ACC112 (cell line): ENCODE results near the gene POLD3.

Experiments
- H2AFZ ChIP-seq: fragments of 200-600 bp; sonication (generic); one replicate; pipeline ENCODE4 v1.6.0; 2017; ENCODE audit warnings: antibody characterized with exemption, low read length; ENCODE audit not compliant: unreplicated experiment
- H3K27ac ChIP-seq: fragments of 200-600 bp; sonication (generic); 2 replicates; pipeline ENCODE4 v1.5.1; 2014; ENCODE audit warnings: low read depth, mild to moderate bottlenecking, antibody characterized with exemption, low read length, moderate library complexity
- H3K27me3 ChIP-seq: fragments of 200-600 bp; sonication (generic); 2 replicates; pipeline ENCODE4 v1.6.1; 2014; ENCODE audit warnings: mild to moderate bottlenecking, antibody characterized with exemption, low read length, moderate library complexity, mixed read lengths; ENCODE audit not compliant: insufficient read depth
- H3K36me3 ChIP-seq: fragments of 200-600 bp; sonication (generic); 2 replicates; pipeline ENCODE4 v1.6.1; 2016; ENCODE audit warnings: mild to moderate bottlenecking, antibody characterized with exemption, low read length, moderate library complexity, mixed read lengths; ENCODE audit not compliant: insufficient read depth
- H3K4me1 ChIP-seq: fragments of 200-600 bp; sonication (generic); one replicate; pipeline ENCODE4 v1.6.1; 2016; ENCODE audit warnings: low read length, mixed read lengths; ENCODE audit not compliant: insufficient read depth, unreplicated experiment, control insufficient read depth
- H3K4me3 ChIP-seq: fragments of 200-600 bp; sonication (generic); 2 replicates; pipeline ENCODE4 v1.5.1; 2014; ENCODE audit warnings: mild to moderate bottlenecking, low read depth, low read length
- H3K79me2 ChIP-seq: fragments of 200-600 bp; sonication (generic); one replicate; pipeline ENCODE4 v1.6.0; 2016; ENCODE audit warnings: low read length; ENCODE audit not compliant: control insufficient read depth, unreplicated experiment, insufficient read depth

Gene POLD3

DNA sequence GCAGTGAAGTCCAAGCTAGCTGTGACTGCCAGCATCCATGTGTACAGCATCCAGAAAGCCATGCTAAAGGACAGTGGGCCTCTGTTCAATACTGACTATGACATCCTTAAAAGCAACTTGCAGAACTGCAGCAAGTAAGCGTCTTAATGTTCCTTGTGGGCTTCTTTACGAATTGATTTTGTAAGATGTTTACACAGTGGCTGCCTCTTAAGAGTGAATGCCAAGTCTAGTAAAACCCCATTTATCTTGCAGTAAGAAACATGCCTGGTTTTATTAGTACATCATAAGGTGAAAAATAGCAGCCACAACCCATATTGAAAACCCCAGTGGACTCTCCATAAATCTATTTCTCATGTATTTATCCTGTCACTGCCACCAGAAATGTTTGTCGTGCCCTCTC lies 20.5 kb downstream of the POLD3 start:
- Histone ChIP-seq H3K4me3 (no peak overlapping the region), H3K79me2 (no peaks in the 10 kb centered on the region), H3K27me3 (no peaks in the 10 kb centered on the region), H3K27ac (no peak overlapping the region), H3K4me1 (peaks cover 13% of the 10 kb centered on the region), H3K36me3 (peaks cover 34% of the 10 kb centered on the region), H2AFZ (no peak overlapping the region)

DNA sequence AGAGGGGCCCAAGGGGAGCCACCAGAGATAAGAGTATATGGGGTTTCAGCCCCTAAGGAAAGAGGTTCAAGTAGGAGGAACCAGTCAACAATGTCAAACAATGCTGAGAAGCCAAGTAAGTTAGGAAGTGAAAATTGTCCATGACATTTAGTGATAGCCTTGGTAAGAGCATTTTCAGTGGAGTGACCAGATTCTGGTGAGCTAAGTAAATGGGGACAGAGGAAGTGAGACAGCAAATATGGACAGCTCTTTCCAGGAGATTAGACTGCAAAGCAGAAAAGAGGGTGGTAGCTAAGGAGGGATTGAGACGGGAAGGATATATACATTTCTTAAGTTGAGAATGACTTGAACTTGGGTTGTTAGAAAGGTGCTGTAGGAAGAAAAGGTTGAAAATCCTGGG lies 22.9 kb downstream of the POLD3 start:
- no peak overlapping the region for H3K4me3 ChIP-seq
- no peaks in the 10 kb centered on the region for H3K27me3 ChIP-seq
- peaks cover 55% of the 10 kb centered on the region for H3K36me3 ChIP-seq
- H2AFZ ChIP-seq: no peak overlapping the region
- peaks cover 17% of the 10 kb centered on the region for H3K4me1 ChIP-seq
- H3K27ac ChIP-seq: no peak overlapping the region
- H3K79me2 ChIP-seq: no peaks in the 10 kb centered on the region

GRCh38 chr11:74615988-74616387 lies 23.6 kb downstream of the POLD3 start:
- no peaks in the 10 kb centered on the region for H3K27me3 ChIP-seq
- no peaks in the 10 kb centered on the region for H3K79me2 ChIP-seq
- peaks cover 58% of the 10 kb centered on the region for H3K36me3 ChIP-seq

DNA sequence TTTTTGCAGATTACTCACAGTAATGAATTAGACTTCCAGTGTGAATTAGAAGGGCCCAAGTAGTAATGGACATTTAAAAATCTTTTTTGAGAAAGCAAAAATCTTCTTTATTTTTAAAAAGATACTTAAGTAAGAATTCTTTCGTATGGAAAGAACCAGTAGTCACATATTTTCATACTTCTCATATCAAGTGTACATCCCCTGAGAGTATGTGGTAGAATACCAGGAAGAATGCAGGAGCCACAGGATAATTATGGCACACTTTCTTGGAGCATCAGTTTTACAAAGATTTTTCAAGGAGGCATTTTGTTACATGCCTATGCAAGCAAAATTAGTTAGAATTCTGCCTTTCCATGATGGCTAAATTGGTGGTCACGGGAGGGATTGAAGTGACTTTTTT lies 28.1 kb downstream of the POLD3 start:
- peak overlapping the region; percentile 16; the same call in 1 of the 2 replicates for H3K27ac ChIP-seq
- no peaks in the 10 kb centered on the region for H3K79me2 ChIP-seq
- no peaks in the 10 kb centered on the region for H3K27me3 ChIP-seq
- H3K36me3 ChIP-seq: peaks cover 43% of the 10 kb centered on the region
- H3K4me3 ChIP-seq: no peak overlapping the region
- peaks cover 5% of the 10 kb centered on the region for H3K4me1 ChIP-seq
- H2AFZ ChIP-seq: no peak overlapping the region

More at GRCh38 chr11:74615988-74616387, 23.6 kb downstream of the POLD3 start:
- Histone ChIP-seq H3K27ac (no peak overlapping the region), H3K4me3 (no peak overlapping the region), H3K4me1 (peaks cover 16% of the 10 kb centered on the region), H2AFZ (no peak overlapping the region)

- Histone ChIP-seq H3K79me2 (no peaks in the 10 kb centered on the region), H3K36me3 (peaks cover 9% of the 10 kb centered on the region)
These were observed 33.7 kb downstream of the POLD3 start for GRCh38 chr11:74626130-74626529.

DNA sequence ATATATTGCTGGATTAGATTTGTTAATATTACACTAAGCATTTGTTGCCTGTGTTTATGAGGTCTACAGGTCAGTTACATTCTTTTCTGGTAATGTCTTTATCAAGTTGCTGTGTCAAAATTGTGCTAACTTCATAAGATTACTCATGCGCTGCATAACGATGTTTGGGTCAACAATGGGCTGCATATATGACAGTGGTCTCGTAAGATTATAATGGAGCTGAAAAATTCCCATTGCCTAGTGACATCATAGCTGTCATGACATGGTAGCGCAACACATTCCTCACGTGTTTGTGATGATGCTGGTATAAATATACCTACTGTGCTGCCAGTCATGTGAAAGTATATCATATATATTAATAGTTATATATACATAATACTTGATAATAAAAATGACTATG lies 34.2 kb downstream of the POLD3 start:
- Histone ChIP-seq H3K36me3 (peaks cover 6% of the 10 kb centered on the region), H3K79me2 (no peaks in the 10 kb centered on the region), H3K4me1 (no peaks in the 10 kb centered on the region)

More at GRCh38 chr11:74626130-74626529, 33.7 kb downstream of the POLD3 start:
- Histone ChIP-seq H3K4me1 (no peaks in the 10 kb centered on the region), H3K4me3 (no peak overlapping the region), H3K27me3 (no peaks in the 10 kb centered on the region), H2AFZ (no peak overlapping the region), H3K27ac (no peak overlapping the region)

DNA sequence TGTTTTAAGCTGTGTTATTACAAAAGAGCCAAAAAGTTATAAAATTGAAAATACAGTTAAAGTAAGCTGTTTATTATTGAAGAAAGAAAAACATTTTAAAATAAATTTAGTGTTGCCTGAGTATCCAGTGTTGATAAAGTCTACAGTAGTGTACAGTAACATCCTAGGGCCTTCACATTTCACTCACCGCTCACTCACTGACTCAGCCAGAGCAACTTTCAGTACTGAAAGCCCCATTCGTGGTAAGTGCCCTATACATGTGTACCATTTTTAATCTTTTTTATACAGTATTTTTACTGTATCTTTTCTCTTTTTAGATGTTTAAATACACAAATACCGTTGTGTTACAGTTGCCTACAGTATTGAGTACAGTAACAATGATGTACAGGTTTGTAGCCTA lies 35.0 kb downstream of the POLD3 start:
- Histone ChIP-seq H3K79me2 (no peaks in the 10 kb centered on the region), H3K27ac (no peak overlapping the region), H3K4me3 (no peak overlapping the region), H3K27me3 (no peaks in the 10 kb centered on the region), H3K4me1 (no peaks in the 10 kb centered on the region), H3K36me3 (peaks cover 10% of the 10 kb centered on the region), H2AFZ (no peak overlapping the region)

More for the DNA sequence above, 34.2 kb downstream of the POLD3 start:
- H3K27ac ChIP-seq: no peak overlapping the region
- no peaks in the 10 kb centered on the region for H3K27me3 ChIP-seq
- no peak overlapping the region for H2AFZ ChIP-seq
- H3K4me3 ChIP-seq: no peak overlapping the region

GRCh38 chr11:74630043-74630442 lies 37.7 kb downstream of the POLD3 start:
- no peak overlapping the region for H2AFZ ChIP-seq
- no peaks in the 10 kb centered on the region for H3K79me2 ChIP-seq
- H3K27me3 ChIP-seq: no peaks in the 10 kb centered on the region
- peaks cover 7% of the 10 kb centered on the region; the same call in 1 of the 2 replicates for H3K36me3 ChIP-seq
- H3K27ac ChIP-seq: no peak overlapping the region
- no peak overlapping the region for H3K4me3 ChIP-seq
- peaks cover 15% of the 10 kb centered on the region for H3K4me1 ChIP-seq

DNA sequence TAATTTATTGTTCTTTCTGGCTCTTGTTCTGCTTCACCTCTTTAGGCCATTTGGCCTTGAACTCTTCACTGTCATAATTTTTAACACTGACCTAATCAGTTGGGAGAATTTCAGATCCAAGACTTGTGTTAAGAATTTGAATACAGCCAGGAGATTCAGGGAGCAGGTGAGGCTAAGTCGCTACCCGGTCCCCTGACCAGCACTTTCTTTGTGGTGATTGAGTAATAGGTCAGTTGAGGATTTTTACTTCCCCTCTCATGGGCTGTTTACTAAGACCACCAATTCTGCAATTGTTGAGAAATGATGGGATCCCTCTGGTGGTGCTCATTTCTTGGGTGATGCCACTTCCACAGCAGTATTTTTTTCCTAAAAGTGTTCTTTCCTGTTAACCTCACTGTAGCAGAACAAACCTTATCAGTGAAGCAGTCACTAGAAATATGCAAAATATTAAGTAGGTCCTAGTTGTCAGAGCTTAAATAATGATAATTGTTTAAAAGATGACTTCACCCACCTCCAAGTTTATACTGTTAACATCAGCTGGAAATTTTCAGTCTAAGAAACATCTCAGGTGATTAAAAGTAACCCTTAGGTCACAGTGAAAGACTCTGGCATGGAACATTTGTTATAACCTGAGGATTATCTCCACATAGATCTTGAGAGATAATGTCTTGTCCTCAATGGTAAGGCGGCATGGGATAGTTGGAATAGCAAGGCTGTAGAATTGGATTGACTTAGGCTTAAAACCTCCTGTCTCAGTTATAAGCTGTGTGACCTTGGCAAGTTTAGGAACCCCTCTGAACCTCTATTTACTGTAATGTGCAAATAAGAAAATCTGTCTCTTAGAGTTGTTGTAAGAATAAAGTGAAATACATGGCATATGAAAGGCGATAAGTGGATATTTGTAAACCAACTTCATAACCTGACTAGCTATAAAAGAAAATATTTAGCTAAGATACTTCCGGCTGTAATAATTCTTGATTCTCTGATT lies 41.3 kb downstream of the POLD3 start:
- Histone ChIP-seq H3K4me3 (no peak overlapping the region), H2AFZ (no peak overlapping the region), H3K79me2 (no peaks in the 10 kb centered on the region), H3K4me1 (peaks cover 37% of the 10 kb centered on the region), H3K36me3 (peaks cover 20% of the 10 kb centered on the region; the same call in 1 of the 2 replicates), H3K27me3 (no peaks in the 10 kb centered on the region), H3K27ac (no peak overlapping the region)

- H3K79me2 ChIP-seq: no peaks in the 10 kb centered on the region
These were observed 42.2 kb downstream of the POLD3 start for GRCh38 chr11:74634537-74634936.

More at GRCh38 chr11:74634537-74634936, 42.2 kb downstream of the POLD3 start:
- Histone ChIP-seq H3K36me3 (peaks cover 20% of the 10 kb centered on the region; the same call in 1 of the 2 replicates), H3K4me3 (no peak overlapping the region), H2AFZ (no peak overlapping the region), H3K4me1 (peaks cover 37% of the 10 kb centered on the region), H3K27ac (no peak overlapping the region), H3K27me3 (no peaks in the 10 kb centered on the region)
